ENCODE data around the gene OR1A2.
"Not testable (repeated sequence)": the region's sequence is repeated elsewhere in the genome, so short reads cannot be mapped to it uniquely, and the experiment has no call there.

OR1A2 gene

GRCh38 chr17:3197219-3197618 lies at the start of gene OR1A2:
OR1A2 (plus strand) TSS chr17:3197519; CDS start chr17:3197519, 0 bp downstream.
- H3K27me3 ChIP-seq (ENCODE audit: insufficient read depth, low read length): no peaks in the 10 kb centered on the region
- peaks cover 8% of the 10 kb centered on the region; the same call in 1 of the 2 replicates for H3K9me3 ChIP-seq (ENCODE audit: insufficient read depth, low read depth, low read length)
- H3K9ac ChIP-seq (ENCODE audit: low read depth, low read length): no peak within 1 kb of the TSS
- H3K36me3 ChIP-seq (ENCODE audit: insufficient read depth, low read depth, low read length): no peaks in the 10 kb centered on the region
- H3K27ac ChIP-seq (ENCODE audit: low read length): no peak within 1 kb of the TSS
- no peak within 1 kb of the TSS for H3K4me3 ChIP-seq (ENCODE audit: low read length)
- H3K4me1 ChIP-seq (ENCODE audit: insufficient read depth, low read length): no peaks in the 10 kb centered on the region

- Histone ChIP-seq H3K9ac (ENCODE audit: low read depth, low read length) (no peak overlapping the region), H3K27ac (ENCODE audit: low read length) (no peak overlapping the region), H3K9me3 (ENCODE audit: insufficient read depth, low read depth, low read length) (no peaks in the 10 kb centered on the region), H3K4me1 (ENCODE audit: insufficient read depth, low read length) (no peaks in the 10 kb centered on the region), H3K27me3 (ENCODE audit: insufficient read depth, low read length) (no peaks in the 10 kb centered on the region), H3K4me3 (ENCODE audit: low read length) (no peak overlapping the region), H3K36me3 (ENCODE audit: insufficient read depth, low read depth, low read length) (no peaks in the 10 kb centered on the region)
Measured at GRCh38 chr17:3157218-3157617, 40.1 kb upstream of the OR1A2 start.

GRCh38 chr17:3167574-3167973 lies 29.7 kb upstream of the OR1A2 start:
- no peaks in the 10 kb centered on the region; the same call in 1 of the 2 replicates for H3K4me1 ChIP-seq (ENCODE audit: insufficient read depth, low read length)
- H3K9ac ChIP-seq (ENCODE audit: low read depth, low read length): no peak overlapping the region
- H3K27me3 ChIP-seq (ENCODE audit: insufficient read depth, low read length): no peaks in the 10 kb centered on the region
- H3K9me3 ChIP-seq (ENCODE audit: insufficient read depth, low read depth, low read length): peaks cover 16% of the 10 kb centered on the region
- H3K36me3 ChIP-seq (ENCODE audit: insufficient read depth, low read depth, low read length): no peaks in the 10 kb centered on the region
- H3K4me3 ChIP-seq (ENCODE audit: low read length): no peak overlapping the region
- no peak overlapping the region for H3K27ac ChIP-seq (ENCODE audit: low read length)

- Histone ChIP-seq H3K4me3 (ENCODE audit: low read length) (no peak overlapping the region), H3K9ac (ENCODE audit: low read depth, low read length) (no peak overlapping the region), H3K27ac (ENCODE audit: low read length) (no peak overlapping the region), H3K4me1 (ENCODE audit: insufficient read depth, low read length) (no peaks in the 10 kb centered on the region), H3K36me3 (ENCODE audit: insufficient read depth, low read depth, low read length) (no peaks in the 10 kb centered on the region), H3K27me3 (ENCODE audit: insufficient read depth, low read length) (no peaks in the 10 kb centered on the region), H3K9me3 (ENCODE audit: insufficient read depth, low read depth, low read length) (no peaks in the 10 kb centered on the region)
Measured at GRCh38 chr17:3189961-3190360, 7.4 kb upstream of the OR1A2 start.

- no peak within 1 kb of the TSS for H3K27ac ChIP-seq (ENCODE audit: low read length)
- H3K9ac ChIP-seq (ENCODE audit: low read depth, low read length): no peak within 1 kb of the TSS
- H3K9me3 ChIP-seq (ENCODE audit: insufficient read depth, low read depth, low read length): 0 out of 2 replicates have a peak, but pooled peaks cover 5% of the 10 kb centered on the region
- H3K27me3 ChIP-seq (ENCODE audit: insufficient read depth, low read length): no peaks in the 10 kb centered on the region
- no peaks in the 10 kb centered on the region for H3K36me3 ChIP-seq (ENCODE audit: insufficient read depth, low read depth, low read length)
- H3K4me3 ChIP-seq (ENCODE audit: low read length): no peak within 1 kb of the TSS
- H3K4me1 ChIP-seq (ENCODE audit: insufficient read depth, low read length): no peaks in the 10 kb centered on the region
Measured at GRCh38 chr17:3207367-3207766, 10.0 kb downstream of the OR1A2 start, which contains the start of gene OR1A1. OR1A1 (plus strand) TSS chr17:3207667; CDS start chr17:3215621, 7,954 bp downstream.

- no peak overlapping the region for H3K27ac ChIP-seq (ENCODE audit: low read length)
- H3K4me1 ChIP-seq (ENCODE audit: insufficient read depth, low read length): no peaks in the 10 kb centered on the region
- H3K4me3 ChIP-seq (ENCODE audit: low read length): no peak overlapping the region
- H3K9ac ChIP-seq (ENCODE audit: low read depth, low read length): no peak overlapping the region
- H3K9me3 ChIP-seq (ENCODE audit: insufficient read depth, low read depth, low read length): no peaks in the 10 kb centered on the region
- no peaks in the 10 kb centered on the region for H3K27me3 ChIP-seq (ENCODE audit: insufficient read depth, low read length)
- no peaks in the 10 kb centered on the region for H3K36me3 ChIP-seq (ENCODE audit: insufficient read depth, low read depth, low read length)
Measured at GRCh38 chr17:3208484-3208883, 11.2 kb downstream of the OR1A2 start.

- Histone ChIP-seq H3K9me3 (ENCODE audit: insufficient read depth, low read depth, low read length) (no peaks in the 10 kb centered on the region; the same call in 1 of the 2 replicates), H3K9ac (ENCODE audit: low read depth, low read length) (no peak overlapping the region), H3K36me3 (ENCODE audit: insufficient read depth, low read depth, low read length) (no peaks in the 10 kb centered on the region), H3K4me3 (ENCODE audit: low read length) (no peak overlapping the region), H3K27me3 (ENCODE audit: insufficient read depth, low read length) (no peaks in the 10 kb centered on the region), H3K4me1 (ENCODE audit: insufficient read depth, low read length) (no peaks in the 10 kb centered on the region), H3K27ac (ENCODE audit: low read length) (no peak overlapping the region)
Measured at GRCh38 chr17:3213001-3213400, 15.7 kb downstream of the OR1A2 start.

GRCh38 chr17:3213587-3213986 lies 16.3 kb downstream of the OR1A2 start:
- H3K27ac ChIP-seq (ENCODE audit: low read length): no peak overlapping the region
- H3K9ac ChIP-seq (ENCODE audit: low read depth, low read length): no peak overlapping the region
- no peaks in the 10 kb centered on the region for H3K27me3 ChIP-seq (ENCODE audit: insufficient read depth, low read length)
- no peaks in the 10 kb centered on the region; the same call in 1 of the 2 replicates for H3K9me3 ChIP-seq (ENCODE audit: insufficient read depth, low read depth, low read length)
- no peaks in the 10 kb centered on the region for H3K4me1 ChIP-seq (ENCODE audit: insufficient read depth, low read length)
- no peaks in the 10 kb centered on the region for H3K36me3 ChIP-seq (ENCODE audit: insufficient read depth, low read depth, low read length)
- H3K4me3 ChIP-seq (ENCODE audit: low read length): no peak overlapping the region

GRCh38 chr17:3219978-3220377 lies 22.7 kb downstream of the OR1A2 start:
- not testable (repeated sequence) for H3K36me3 ChIP-seq (ENCODE audit: insufficient read depth, low read depth, low read length); H3K9me3 ChIP-seq (ENCODE audit: insufficient read depth, low read depth, low read length); H3K4me3 ChIP-seq (ENCODE audit: low read length); H3K9ac ChIP-seq (ENCODE audit: low read depth, low read length); H3K27me3 ChIP-seq (ENCODE audit: insufficient read depth, low read length); H3K4me1 ChIP-seq (ENCODE audit: insufficient read depth, low read length); H3K27ac ChIP-seq (ENCODE audit: low read length)

- H3K4me1 ChIP-seq (ENCODE audit: insufficient read depth, low read length): no peaks in the 10 kb centered on the region
- H3K36me3 ChIP-seq (ENCODE audit: insufficient read depth, low read depth, low read length): no peaks in the 10 kb centered on the region
- no peak overlapping the region for H3K4me3 ChIP-seq (ENCODE audit: low read length)
- no peak overlapping the region for H3K27ac ChIP-seq (ENCODE audit: low read length)
- no peaks in the 10 kb centered on the region for H3K27me3 ChIP-seq (ENCODE audit: insufficient read depth, low read length)
- H3K9ac ChIP-seq (ENCODE audit: low read depth, low read length): no peak overlapping the region
- H3K9me3 ChIP-seq (ENCODE audit: insufficient read depth, low read depth, low read length): no peaks in the 10 kb centered on the region; the same call in 1 of the 2 replicates
Measured at GRCh38 chr17:3221850-3222249, 24.5 kb downstream of the OR1A2 start.

- Histone ChIP-seq H3K27me3 (ENCODE audit: insufficient read depth, low read length) (no peaks in the 10 kb centered on the region), H3K9me3 (ENCODE audit: insufficient read depth, low read depth, low read length) (no peaks in the 10 kb centered on the region), H3K4me3 (ENCODE audit: low read length) (no peak overlapping the region), H3K27ac (ENCODE audit: low read length) (no peak overlapping the region), H3K9ac (ENCODE audit: low read depth, low read length) (no peak overlapping the region), H3K36me3 (ENCODE audit: insufficient read depth, low read depth, low read length) (no peaks in the 10 kb centered on the region), H3K4me1 (ENCODE audit: insufficient read depth, low read length) (no peaks in the 10 kb centered on the region)
Measured at GRCh38 chr17:3222505-3222904, 25.2 kb downstream of the OR1A2 start.

GRCh38 chr17:3224721-3225352 lies 27.5 kb downstream of the OR1A2 start:
- H3K27ac ChIP-seq (ENCODE audit: low read length); H3K27me3 ChIP-seq (ENCODE audit: insufficient read depth, low read length); H3K36me3 ChIP-seq (ENCODE audit: insufficient read depth, low read depth, low read length); H3K4me3 ChIP-seq (ENCODE audit: low read length); H3K9ac ChIP-seq (ENCODE audit: low read depth, low read length); H3K4me1 ChIP-seq (ENCODE audit: insufficient read depth, low read length); H3K9me3 ChIP-seq (ENCODE audit: insufficient read depth, low read depth, low read length): not testable (repeated sequence)

All from iPS-20b (cell line).